Endothelial cell (in vitro differentiated cells): ENCODE measurements around the gene SSNA1. TPM values are rescaled to one million over a fixed set of nuclear protein-coding genes. Genes with fewer than 3 reads are reported as not detected.

Source experiments
- DNase-seq: peaks from one replicate; pipeline ENCODE4 v3.0.0; 2021; ENCODE audit warnings: low spot score
- H3K27ac Mint-ChIP-seq: one replicate; pipeline ENCODE4 v1.8.0; 2021; ENCODE audit warnings: mixed read lengths, inconsistent platforms; ENCODE audit not compliant: unreplicated experiment
- H3K27me3 Mint-ChIP-seq: one replicate; pipeline ENCODE4 v1.8.0; 2021; ENCODE audit warnings: mild to moderate bottlenecking, moderate library complexity, mixed read lengths, inconsistent platforms; ENCODE audit not compliant: unreplicated experiment
- H3K36me3 Mint-ChIP-seq: one replicate; pipeline ENCODE4 v1.8.0; 2021; ENCODE audit warnings: mild to moderate bottlenecking, low read depth, mixed read lengths, inconsistent platforms; ENCODE audit not compliant: unreplicated experiment
- H3K4me1 Mint-ChIP-seq: one replicate; pipeline ENCODE4 v1.8.0; 2021; ENCODE audit warnings: mild to moderate bottlenecking, mixed read lengths, inconsistent platforms; ENCODE audit not compliant: unreplicated experiment
- H3K4me3 Mint-ChIP-seq: one replicate; pipeline ENCODE4 v1.8.0; 2021; ENCODE audit warnings: mild to moderate bottlenecking, mixed read lengths, inconsistent platforms; ENCODE audit not compliant: unreplicated experiment
- H3K9me3 Mint-ChIP-seq: one replicate; pipeline ENCODE4 v1.8.0; 2021; ENCODE audit warnings: mixed read lengths, inconsistent platforms; ENCODE audit not compliant: unreplicated experiment
- CTCF ChIP-seq: fragments of 200-600 bp; sonication (generic); IDR thresholded peaks from one replicate; pipeline ENCODE4 v1.5.0; 2021; ENCODE audit warnings: antibody characterized with exemption; ENCODE audit not compliant: unreplicated experiment
- total RNA-seq: library from RNA; stranded (reverse); fragmentation: NEBNext Ultra II Directional; extraction: Animal tissue kit (Norgen Biotek cat#: 25700); gene quantifications from one replicate; pipeline ENCODE4 v1.2.1, GENCODE V29; 2021; ENCODE audit not compliant: unreplicated experiment

The SSNA1 gene
- total RNA-seq, 1 donor from 2014 or later = 53.8 TPM

GRCh38 chr9:137146527-137146918 is 42.0 kb upstream of the SSNA1 start:
- H3K27me3 Mint-ChIP-seq = peaks cover 21% of the 10 kb centered on the region
- H3K4me3 Mint-ChIP-seq = no peak overlapping the region
- no peaks in the 10 kb centered on the region for H3K9me3 Mint-ChIP-seq
- H3K27ac Mint-ChIP-seq = no peak overlapping the region
- peaks cover 3% of the 10 kb centered on the region for H3K4me1 Mint-ChIP-seq
- no peak for TF ChIP-seq CTCF
- no peak for DNase-seq
- peaks cover 4% of the 10 kb centered on the region for H3K36me3 Mint-ChIP-seq

GRCh38 chr9:137147091-137147792 is 41.2 kb upstream of the SSNA1 start:
- H3K4me1 Mint-ChIP-seq = peaks cover 2% of the 10 kb centered on the region
- H3K4me3 Mint-ChIP-seq = no peak overlapping the region
- no peaks in the 10 kb centered on the region for H3K9me3 Mint-ChIP-seq
- no peak overlapping the region for H3K27ac Mint-ChIP-seq
- H3K27me3 Mint-ChIP-seq = peaks cover 19% of the 10 kb centered on the region
- peaks cover 3% of the 10 kb centered on the region for H3K36me3 Mint-ChIP-seq
- no peak for DNase-seq
- TF ChIP-seq CTCF = no peak

GRCh38 chr9:137147793-137148160 is 40.7 kb upstream of the SSNA1 start:
- no peak for TF ChIP-seq CTCF
- Mint-ChIP-seq H3K4me1 (no peaks in the 10 kb centered on the region), H3K27me3 (peaks cover 17% of the 10 kb centered on the region), H3K4me3 (peak overlapping the region; percentile 25), H3K27ac (no peak overlapping the region), H3K36me3 (no peaks in the 10 kb centered on the region), H3K9me3 (no peaks in the 10 kb centered on the region)
- DNase-seq = no peak

GRCh38 chr9:137148242-137148641 is 40.2 kb upstream of the SSNA1 start:
- no peaks in the 10 kb centered on the region for H3K36me3 Mint-ChIP-seq
- H3K27ac Mint-ChIP-seq = no peak overlapping the region
- H3K9me3 Mint-ChIP-seq = no peaks in the 10 kb centered on the region
- no peak for DNase-seq
- H3K4me3 Mint-ChIP-seq = peak overlapping the region; percentile 25
- peaks cover 17% of the 10 kb centered on the region for H3K27me3 Mint-ChIP-seq
- no peak for TF ChIP-seq CTCF
- H3K4me1 Mint-ChIP-seq = no peaks in the 10 kb centered on the region

GRCh38 chr9:137148661-137149060 is 39.8 kb upstream of the SSNA1 start:
- Mint-ChIP-seq H3K27ac (no peak overlapping the region), H3K4me3 (no peak overlapping the region), H3K27me3 (peaks cover 14% of the 10 kb centered on the region), H3K9me3 (no peaks in the 10 kb centered on the region), H3K4me1 (no peaks in the 10 kb centered on the region), H3K36me3 (no peaks in the 10 kb centered on the region)
- no peak for DNase-seq
- TF ChIP-seq CTCF = no peak
